ENCODE measurements around the gene CNTN1.

Gene CNTN1

GRCh38 chr12:40691913-40692764 lies at the start of gene CNTN1:
Gene CNTN1 (plus strand): TSS chr12:40692439.
- peak; percentile 95 for DNase-seq

DNA sequence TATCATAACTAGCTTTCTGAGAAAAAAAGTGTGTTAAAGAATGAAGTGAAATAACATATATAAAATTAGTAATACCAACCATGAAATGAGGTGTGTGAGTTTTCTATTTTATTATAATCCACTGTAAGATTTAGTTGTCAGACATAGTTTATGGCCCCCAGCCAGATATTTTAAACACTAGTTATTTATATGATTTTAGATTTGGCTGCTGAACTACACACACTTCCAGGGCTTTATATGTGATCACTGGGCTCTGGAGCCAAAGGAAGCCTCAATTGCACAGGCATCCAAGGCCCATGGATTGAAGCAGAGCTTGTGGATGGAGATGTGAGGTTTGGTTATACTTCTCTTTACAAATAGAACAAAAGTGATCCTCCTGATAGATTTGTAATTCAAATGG lies 48.7 kb upstream of the CNTN1 start:
- DNase-seq: no peak

DNA sequence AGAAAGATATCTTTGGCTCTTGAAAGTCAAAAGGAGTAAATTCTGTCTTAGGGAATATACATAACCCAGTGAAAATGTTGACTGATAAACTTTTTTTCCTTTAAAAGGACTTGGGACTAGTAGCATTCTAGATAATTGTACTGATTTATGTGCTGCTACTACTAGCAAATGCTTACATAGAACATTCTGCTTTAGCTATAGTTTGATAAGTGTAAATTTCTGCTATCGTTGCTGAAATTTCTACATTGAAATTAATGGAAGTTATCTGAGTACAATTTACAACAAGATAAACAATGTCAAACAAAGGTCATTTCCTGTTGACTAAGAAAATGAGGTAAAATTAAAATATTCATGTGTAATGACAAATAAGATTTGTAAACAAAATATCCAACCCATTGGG lies 48.3 kb upstream of the CNTN1 start:
- no peak for DNase-seq

DNA sequence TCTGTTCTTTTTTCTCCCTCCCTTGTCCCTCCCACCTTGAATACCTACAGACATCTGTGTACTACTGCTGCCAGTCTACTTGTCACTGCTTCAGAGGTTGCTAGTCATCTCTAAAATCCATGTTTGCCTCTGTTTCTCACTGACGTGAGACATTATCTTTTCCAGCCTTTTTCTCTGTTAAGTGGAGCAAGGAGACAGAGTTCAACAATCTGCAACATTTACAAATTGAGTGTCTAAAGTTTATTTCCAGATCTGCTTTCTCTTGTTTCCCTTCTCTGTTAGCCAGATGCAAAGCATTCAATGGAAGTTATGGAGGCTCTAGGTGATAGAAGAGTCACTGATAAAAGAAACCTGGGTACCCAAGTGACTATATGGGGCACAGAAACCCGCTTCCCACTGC lies 47.5 kb upstream of the CNTN1 start:
- no peak for DNase-seq

DNA sequence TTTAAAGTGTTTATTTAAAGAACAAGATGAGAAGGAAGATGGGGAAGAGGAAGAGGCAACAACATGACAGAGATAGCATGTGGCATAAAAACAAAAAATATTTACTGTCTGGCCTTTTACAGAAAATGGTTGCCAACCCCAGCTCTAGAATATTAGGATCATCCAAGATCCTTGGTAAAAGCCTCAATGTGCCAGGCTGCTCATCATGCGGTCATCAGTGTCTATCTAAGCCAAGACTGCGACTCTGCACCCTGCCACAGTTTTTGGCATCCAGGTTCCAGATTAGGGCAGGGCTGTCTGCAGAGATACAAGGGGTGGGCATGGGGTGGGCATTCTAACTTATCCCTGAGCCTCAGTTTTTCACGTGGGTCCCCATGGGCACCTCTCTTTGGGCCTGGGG lies 46.9 kb upstream of the CNTN1 start:
- no peak for DNase-seq

- DNase-seq: no peak
Measured at GRCh38 chr12:40646456-40646855, 45.8 kb upstream of the CNTN1 start.

- DNase-seq: peak; percentile 8
Measured at GRCh38 chr12:40646911-40647310, 45.3 kb upstream of the CNTN1 start.

- no peak for DNase-seq
Measured at GRCh38 chr12:40647651-40648050, 44.6 kb upstream of the CNTN1 start.

DNA sequence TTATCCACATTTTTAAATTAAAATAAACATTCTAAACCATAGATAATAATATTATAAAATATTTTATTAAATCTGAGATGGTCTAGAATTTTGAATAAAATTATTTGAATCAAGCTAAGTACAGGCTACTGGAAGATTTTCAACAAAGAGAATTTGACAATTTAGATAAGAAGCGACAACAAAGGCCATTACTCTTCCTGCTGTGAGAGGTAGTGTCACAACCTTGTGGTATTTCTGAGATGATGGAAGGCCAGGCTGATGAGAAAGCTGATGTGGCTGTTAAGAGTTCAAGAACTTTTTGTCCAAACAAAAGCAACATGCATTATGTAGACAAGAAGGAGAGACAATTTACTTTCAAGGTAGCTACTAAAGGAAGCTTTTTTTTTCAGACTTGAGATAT lies 43.7 kb upstream of the CNTN1 start:
- no peak for DNase-seq

GRCh38 chr12:40650038-40650704 lies 42.1 kb upstream of the CNTN1 start:
- DNase-seq: no peak

- DNase-seq: no peak
Measured at GRCh38 chr12:40655451-40655850, 36.8 kb upstream of the CNTN1 start.

DNA sequence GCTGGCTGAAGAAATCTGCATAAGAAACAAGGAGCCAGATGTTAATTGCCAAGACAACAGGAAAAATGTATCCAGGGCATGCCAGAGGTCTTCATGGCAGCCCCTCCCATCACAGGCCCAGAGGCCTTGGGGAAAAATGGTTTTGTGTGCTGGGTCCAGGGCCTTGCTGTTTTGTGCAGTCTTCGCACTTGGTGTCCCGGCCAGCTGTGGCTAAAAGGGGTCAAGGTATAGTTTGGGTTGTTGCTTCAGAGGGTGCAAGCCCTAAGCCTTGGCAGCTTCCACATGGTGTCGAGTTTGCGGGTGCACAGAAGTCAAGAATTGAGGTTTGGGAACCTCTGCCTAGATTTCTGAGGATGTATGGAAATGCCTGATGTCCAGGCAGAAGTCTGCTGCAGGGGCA lies 29.9 kb upstream of the CNTN1 start:
- DNase-seq: no peak

DNA sequence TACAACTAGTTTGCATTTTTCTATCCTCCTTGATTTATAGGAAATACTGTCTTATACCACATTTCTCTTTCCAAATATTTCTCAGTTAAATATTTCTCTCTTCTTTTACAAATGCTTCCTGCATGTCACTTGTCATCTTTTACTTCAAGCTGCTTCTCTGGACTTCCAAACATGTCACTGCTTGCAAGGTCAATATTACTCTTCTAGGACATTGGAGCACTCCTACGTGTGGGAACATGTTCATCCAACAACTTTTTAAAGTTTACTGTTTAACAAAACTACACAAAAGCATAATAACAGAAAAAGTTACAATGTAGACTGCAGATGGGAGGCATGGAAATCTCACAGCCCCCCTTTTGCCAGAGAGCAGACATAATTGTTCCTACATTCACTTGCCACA lies 28.5 kb upstream of the CNTN1 start:
- no peak for DNase-seq

GRCh38 chr12:40668099-40668529 lies 24.1 kb upstream of the CNTN1 start:
- DNase-seq: no peak

GRCh38 chr12:40672741-40673271 lies 19.4 kb upstream of the CNTN1 start:
- no peak for DNase-seq

GRCh38 chr12:40681148-40681547 lies 11.1 kb upstream of the CNTN1 start:
- DNase-seq: no peak

- DNase-seq: peak; percentile 95
Measured at GRCh38 chr12:40684986-40685385, 7.3 kb upstream of the CNTN1 start.

GRCh38 chr12:40688085-40688725 lies 4.0 kb upstream of the CNTN1 start:
- no peak for DNase-seq

DNA sequence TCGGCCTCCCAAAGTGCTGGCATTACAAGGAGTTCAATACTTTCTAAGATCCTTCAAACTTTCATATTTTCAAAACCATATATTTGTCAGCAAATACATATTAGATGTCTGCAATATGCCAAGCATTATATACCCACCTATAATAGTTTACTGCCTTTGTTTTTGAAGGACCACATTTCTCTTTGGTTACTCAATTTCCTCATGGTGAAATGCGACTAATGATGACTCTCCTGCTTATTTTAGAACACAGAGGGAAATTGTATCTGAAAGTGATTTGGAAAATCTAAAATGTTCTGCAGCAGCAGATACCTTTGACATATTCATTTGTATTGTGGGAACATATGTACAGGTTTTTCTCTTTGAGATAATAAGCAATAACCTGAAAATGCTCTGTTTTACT lies 2.7 kb upstream of the CNTN1 start:
- no peak for DNase-seq

- DNase-seq: no peak
Measured at GRCh38 chr12:40692765-40693206, 547 bp downstream of the CNTN1 start.

DNA sequence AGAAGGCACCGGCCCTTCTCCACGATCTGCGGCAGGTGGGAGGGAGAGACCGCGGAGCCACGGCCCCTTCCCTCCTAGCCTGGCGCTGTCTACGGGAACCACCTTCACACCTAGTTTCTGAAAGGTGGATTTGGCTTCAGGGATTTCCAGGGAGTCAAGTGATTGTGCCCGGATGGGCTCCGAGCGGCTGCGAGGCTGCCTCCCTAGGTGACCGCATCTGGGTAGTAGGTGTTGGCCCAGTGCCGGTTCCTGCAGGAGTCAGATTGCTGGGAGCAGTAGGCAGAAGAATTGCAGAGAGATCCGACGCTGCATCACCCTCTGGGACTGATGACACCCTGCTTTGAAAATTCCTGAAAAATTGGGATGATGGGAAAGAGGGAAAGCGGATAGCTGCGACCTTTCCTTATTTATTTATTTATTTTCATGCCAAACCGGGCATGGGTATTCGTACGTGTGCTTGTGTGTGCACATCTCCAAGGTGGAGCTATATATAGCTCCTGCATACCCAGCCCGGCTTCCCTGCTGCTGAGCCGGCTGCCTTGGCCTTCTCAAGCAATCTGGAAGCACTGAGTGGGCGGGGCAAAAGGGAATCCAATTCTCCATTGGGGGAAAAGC lies 1.1 kb downstream of the CNTN1 start:
- DNase-seq: peak; percentile 26

DNA sequence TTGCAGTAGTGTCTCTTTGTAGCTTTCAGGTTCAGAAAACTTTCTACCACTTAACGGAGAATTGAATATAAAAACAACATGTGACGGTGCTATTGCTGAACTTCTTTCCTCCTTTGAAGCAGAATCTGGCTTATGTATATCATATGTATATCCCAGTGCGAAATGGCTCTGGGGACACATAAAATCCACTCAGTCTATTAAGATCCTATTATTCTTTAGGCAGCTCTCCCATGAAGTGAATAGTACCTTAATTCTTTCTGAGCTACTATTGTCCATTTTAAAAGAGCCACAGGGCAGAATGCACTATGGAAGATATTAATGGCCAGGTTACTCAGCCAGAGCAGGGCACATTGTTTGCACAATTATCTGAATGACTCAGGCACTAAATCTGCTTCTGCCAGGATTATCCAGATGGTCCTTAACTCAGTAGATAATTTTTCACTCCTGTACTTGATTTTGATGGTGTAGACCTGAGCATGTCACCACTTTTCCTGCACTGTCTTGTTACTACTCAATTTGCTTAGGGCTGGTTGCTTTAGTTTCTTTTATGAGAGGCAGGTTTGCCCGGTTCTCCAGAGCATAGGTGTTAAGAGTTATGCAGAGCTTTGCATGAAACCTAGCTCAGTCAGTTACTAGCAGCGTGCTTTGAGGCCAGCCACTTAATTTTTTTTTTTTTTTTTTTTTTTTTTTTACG lies 5.5 kb downstream of the CNTN1 start:
- DNase-seq: peak; percentile 89

GRCh38 chr12:40701756-40702155 lies 9.5 kb downstream of the CNTN1 start:
- no peak for DNase-seq

Data from NCI-H524 treated with DMSO at 0.1 percent for 48 hours (cell line).